WTC11 (cell line): ENCODE results near the gene RLN3. TPM values are rescaled to one million over a fixed set of nuclear protein-coding genes. Genes with fewer than 3 reads are reported as not detected.

Source experiments
- ATAC-seq: fragments of 200-7000 bp; cut with Tn5 transposase; 2 replicates; pipeline ENCODE4 v1.10.0; 2021; ENCODE audit warnings: mild to moderate bottlenecking, moderate library complexity
- CTCF ChIA-PET: fragments of 300-600 bp; sonication (Branson Sonifier 250); formaldehyde crosslinking; loops from one replicate; lab custom pipeline; 2021; ENCODE audit warnings: antibody characterized with exemption; lab: Charles Lee
- POLR2A ChIA-PET: fragments of 350-600 bp; sonication (Branson Sonifier 250); formaldehyde crosslinking; loops from one replicate; lab custom pipeline; 2021; ENCODE audit warnings: antibody characterized with exemption; lab: Charles Lee
- DNase-seq: peaks from one replicate; pipeline ENCODE4 v3.0.0; 2021; ENCODE audit warnings: low spot score
- H3K27ac Mint-ChIP-seq: 2 replicates; pipeline ENCODE4 v1.8.0; 2021; ENCODE audit warnings: mixed read lengths
- H3K27me3 Mint-ChIP-seq: 2 replicates; pipeline ENCODE4 v1.8.0; 2021; ENCODE audit warnings: low read depth, mild to moderate bottlenecking, moderate library complexity, mixed read lengths
- H3K36me3 Mint-ChIP-seq: 2 replicates; pipeline ENCODE4 v1.8.0; 2021; ENCODE audit warnings: mixed read lengths
- H3K4me1 Mint-ChIP-seq: 2 replicates; pipeline ENCODE4 v1.8.0; 2022; ENCODE audit warnings: mixed read lengths
- H3K4me3 Mint-ChIP-seq: 2 replicates; pipeline ENCODE4 v1.8.0; 2021; ENCODE audit warnings: mild to moderate bottlenecking, moderate library complexity, mixed read lengths
- H3K9me3 Mint-ChIP-seq: 2 replicates; pipeline ENCODE4 v1.8.0; 2021; ENCODE audit warnings: mixed read lengths
- ELF4 ChIP-seq: sonication (generic); formaldehyde crosslinking; IDR thresholded peaks from 2 replicates; pipeline ENCODE4 v1.8.1; 2022; ENCODE audit warnings: low read depth, mild to moderate bottlenecking, moderate library complexity, missing genetic modification reagents
- ESRRA ChIP-seq: sonication (generic); formaldehyde crosslinking; IDR thresholded peaks from 2 replicates; pipeline ENCODE4 v1.8.1; 2022; ENCODE audit warnings: mild to moderate bottlenecking, missing genetic modification reagents, borderline replicate concordance
- FOXJ3 ChIP-seq: sonication (generic); formaldehyde crosslinking; IDR thresholded peaks from 2 replicates; pipeline ENCODE4 v1.9.0; 2021; ENCODE audit warnings: missing genetic modification reagents, mild to moderate bottlenecking, borderline replicate concordance
- FOXP1 ChIP-seq: sonication (generic); formaldehyde crosslinking; IDR thresholded peaks from 2 replicates; pipeline ENCODE4 v1.8.0; 2022; ENCODE audit warnings: missing genetic modification reagents, mild to moderate bottlenecking, moderate library complexity, borderline replicate concordance
- GTF2I ChIP-seq: fragments of 250-450 bp; sonication (Bioruptor Pico); conservative IDR thresholded peaks from 2 replicates; pipeline ENCODE4 v1.4.0; 2021; ENCODE audit warnings: mild to moderate bottlenecking
- KAT7 ChIP-seq: sonication (generic); formaldehyde crosslinking; IDR thresholded peaks from 2 replicates; pipeline ENCODE4 v1.8.1; 2023; ENCODE audit warnings: missing genetic modification reagents, mild to moderate bottlenecking, borderline replicate concordance
- NFYB ChIP-seq: sonication (generic); formaldehyde crosslinking; conservative IDR thresholded peaks from 2 replicates; pipeline ENCODE4 v1.8.0; 2022; ENCODE audit warnings: low read depth, missing genetic modification reagents
- RORB ChIP-seq: fragments of 250-450 bp; sonication (Bioruptor Pico); IDR thresholded peaks from 2 replicates; pipeline ENCODE4 v1.9.0; 2021; ENCODE audit warnings: mild to moderate bottlenecking
- ZNF219 ChIP-seq: sonication (generic); formaldehyde crosslinking; IDR thresholded peaks from 2 replicates; pipeline ENCODE4 v1.8.0; 2023; ENCODE audit warnings: missing genetic modification reagents, mild to moderate bottlenecking, borderline replicate concordance
- ZNF317 ChIP-seq: sonication (generic); formaldehyde crosslinking; IDR thresholded peaks from 2 replicates; pipeline ENCODE4 v1.8.1; 2023; ENCODE audit warnings: low read depth, mild to moderate bottlenecking, moderate library complexity, missing genetic modification reagents, borderline replicate concordance
- ZNF396 ChIP-seq: fragments of 250-450 bp; sonication (Bioruptor Pico); IDR thresholded peaks from 2 replicates; pipeline ENCODE4 v1.8.0; 2021; ENCODE audit warnings: mild to moderate bottlenecking, moderate library complexity, borderline replicate concordance
- total RNA-seq: library from RNA; stranded (reverse); gene quantifications from 3 replicates; pipeline ENCODE4 v1.2.3, GENCODE V29; 2021
- TF ChIP-seq, protein P1 (sequence below): sonication (generic); formaldehyde crosslinking; IDR thresholded peaks from 2 replicates; pipeline ENCODE4 v1.8.0; 2022; ENCODE audit warnings: missing genetic modification reagents
- TF ChIP-seq, protein P2 (sequence below): sonication (generic); formaldehyde crosslinking; IDR thresholded peaks from 2 replicates; pipeline ENCODE4 v1.8.1; 2023; ENCODE audit warnings: mild to moderate bottlenecking, missing genetic modification reagents, moderate library complexity
- TF ChIP-seq, protein P3 (sequence below): sonication (generic); formaldehyde crosslinking; IDR thresholded peaks from 2 replicates; pipeline ENCODE4 v1.8.1; 2023; ENCODE audit warnings: mild to moderate bottlenecking, missing genetic modification reagents, moderate library complexity
- TF ChIP-seq, protein P4 (sequence below): sonication (generic); formaldehyde crosslinking; IDR thresholded peaks from 2 replicates; pipeline ENCODE4 v1.8.1; 2022; ENCODE audit warnings: missing genetic modification reagents, borderline replicate concordance
- TF ChIP-seq, protein P5 (sequence below): fragments of 250-450 bp; sonication (Bioruptor Pico); IDR thresholded peaks from 2 replicates; pipeline ENCODE4 v1.8.0; 2021; ENCODE audit warnings: mild to moderate bottlenecking
- TF ChIP-seq, protein P6 (sequence below): sonication (generic); formaldehyde crosslinking; IDR thresholded peaks from 2 replicates; pipeline ENCODE4 v1.8.0; 2023; ENCODE audit warnings: missing genetic modification reagents, mild to moderate bottlenecking, borderline replicate concordance
- TF ChIP-seq, protein P7 (sequence below): sonication (generic); formaldehyde crosslinking; IDR thresholded peaks from 2 replicates; pipeline ENCODE4 v1.8.0; 2023; ENCODE audit warnings: missing genetic modification reagents

Gene RLN3
- total RNA-seq, 1 experiment from 2014 or later: not detected

DNA sequence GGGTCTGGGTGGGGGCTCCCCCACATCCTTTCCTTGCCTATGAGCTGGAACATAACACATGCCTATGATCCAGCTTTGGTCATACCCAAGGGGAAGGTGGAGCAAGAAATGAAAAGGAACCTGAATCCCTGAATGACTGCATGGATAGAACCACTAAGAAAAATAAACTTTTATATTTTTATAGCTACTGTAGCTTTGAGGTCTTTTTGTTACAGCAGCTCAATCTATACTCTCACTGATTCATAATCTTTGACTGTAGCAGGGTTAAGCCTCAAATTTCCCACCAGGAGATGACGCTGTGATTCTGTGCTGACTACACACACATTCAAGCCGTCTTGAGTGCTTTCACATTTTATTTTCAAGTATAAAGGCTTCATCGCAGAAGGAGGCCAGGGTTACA lies 25.1 kb downstream of the RLN3 start:
- Mint-ChIP-seq H3K9me3 (no peaks in the 10 kb centered on the region), H3K27ac (no peak overlapping the region)
- POLR2A ChIA-PET: no interaction called here
- TF ChIP-seq, protein P1, sequence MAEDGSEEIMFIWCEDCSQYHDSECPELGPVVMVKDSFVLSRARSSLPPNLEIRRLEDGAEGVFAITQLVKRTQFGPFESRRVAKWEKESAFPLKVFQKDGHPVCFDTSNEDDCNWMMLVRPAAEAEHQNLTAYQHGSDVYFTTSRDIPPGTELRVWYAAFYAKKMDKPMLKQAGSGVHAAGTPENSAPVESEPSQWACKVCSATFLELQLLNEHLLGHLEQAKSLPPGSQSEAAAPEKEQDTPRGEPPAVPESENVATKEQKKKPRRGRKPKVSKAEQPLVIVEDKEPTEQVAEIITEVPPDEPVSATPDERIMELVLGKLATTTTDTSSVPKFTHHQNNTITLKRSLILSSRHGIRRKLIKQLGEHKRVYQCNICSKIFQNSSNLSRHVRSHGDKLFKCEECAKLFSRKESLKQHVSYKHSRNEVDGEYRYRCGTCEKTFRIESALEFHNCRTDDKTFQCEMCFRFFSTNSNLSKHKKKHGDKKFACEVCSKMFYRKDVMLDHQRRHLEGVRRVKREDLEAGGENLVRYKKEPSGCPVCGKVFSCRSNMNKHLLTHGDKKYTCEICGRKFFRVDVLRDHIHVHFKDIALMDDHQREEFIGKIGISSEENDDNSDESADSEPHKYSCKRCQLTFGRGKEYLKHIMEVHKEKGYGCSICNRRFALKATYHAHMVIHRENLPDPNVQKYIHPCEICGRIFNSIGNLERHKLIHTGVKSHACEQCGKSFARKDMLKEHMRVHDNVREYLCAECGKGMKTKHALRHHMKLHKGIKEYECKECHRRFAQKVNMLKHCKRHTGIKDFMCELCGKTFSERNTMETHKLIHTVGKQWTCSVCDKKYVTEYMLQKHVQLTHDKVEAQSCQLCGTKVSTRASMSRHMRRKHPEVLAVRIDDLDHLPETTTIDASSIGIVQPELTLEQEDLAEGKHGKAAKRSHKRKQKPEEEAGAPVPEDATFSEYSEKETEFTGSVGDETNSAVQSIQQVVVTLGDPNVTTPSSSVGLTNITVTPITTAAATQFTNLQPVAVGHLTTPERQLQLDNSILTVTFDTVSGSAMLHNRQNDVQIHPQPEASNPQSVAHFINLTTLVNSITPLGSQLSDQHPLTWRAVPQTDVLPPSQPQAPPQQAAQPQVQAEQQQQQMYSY (CRISPR knock-in tag): no peak
- TF ChIP-seq, protein P2, sequence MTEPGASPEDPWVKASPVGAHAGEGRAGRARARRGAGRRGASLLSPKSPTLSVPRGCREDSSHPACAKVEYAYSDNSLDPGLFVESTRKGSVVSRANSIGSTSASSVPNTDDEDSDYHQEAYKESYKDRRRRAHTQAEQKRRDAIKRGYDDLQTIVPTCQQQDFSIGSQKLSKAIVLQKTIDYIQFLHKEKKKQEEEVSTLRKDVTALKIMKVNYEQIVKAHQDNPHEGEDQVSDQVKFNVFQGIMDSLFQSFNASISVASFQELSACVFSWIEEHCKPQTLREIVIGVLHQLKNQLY (CRISPR knock-in tag): no peak
- TF ChIP-seq KAT7 (CRISPR knock-in tag) (no peak), FOXJ3 (CRISPR knock-in tag) (no peak), ZNF219 (no peak), RORB (CRISPR knock-in tag) (no peak)
- TF ChIP-seq, protein P3, sequence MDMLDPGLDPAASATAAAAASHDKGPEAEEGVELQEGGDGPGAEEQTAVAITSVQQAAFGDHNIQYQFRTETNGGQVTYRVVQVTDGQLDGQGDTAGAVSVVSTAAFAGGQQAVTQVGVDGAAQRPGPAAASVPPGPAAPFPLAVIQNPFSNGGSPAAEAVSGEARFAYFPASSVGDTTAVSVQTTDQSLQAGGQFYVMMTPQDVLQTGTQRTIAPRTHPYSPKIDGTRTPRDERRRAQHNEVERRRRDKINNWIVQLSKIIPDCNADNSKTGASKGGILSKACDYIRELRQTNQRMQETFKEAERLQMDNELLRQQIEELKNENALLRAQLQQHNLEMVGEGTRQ: no peak
- TF ChIP-seq, all 79 proteins: peak for 0
- H3K4me3 Mint-ChIP-seq: no peak overlapping the region
- ATAC-seq: no peak
- CTCF ChIA-PET: interaction anchor here (0.6 to 0.9 kb wide), 2 partner anchors 31 to 67 kb away, joined by 3 to 5 read pairs; no protein-coding TSS in a partner anchor
- H3K27me3 Mint-ChIP-seq: peaks cover 12% of the 10 kb centered on the region
- DNase-seq: no peak
- peaks cover 3% of the 10 kb centered on the region; the same call in 1 of the 2 replicates for H3K4me1 Mint-ChIP-seq
- peaks cover 10% of the 10 kb centered on the region for H3K36me3 Mint-ChIP-seq

DNA sequence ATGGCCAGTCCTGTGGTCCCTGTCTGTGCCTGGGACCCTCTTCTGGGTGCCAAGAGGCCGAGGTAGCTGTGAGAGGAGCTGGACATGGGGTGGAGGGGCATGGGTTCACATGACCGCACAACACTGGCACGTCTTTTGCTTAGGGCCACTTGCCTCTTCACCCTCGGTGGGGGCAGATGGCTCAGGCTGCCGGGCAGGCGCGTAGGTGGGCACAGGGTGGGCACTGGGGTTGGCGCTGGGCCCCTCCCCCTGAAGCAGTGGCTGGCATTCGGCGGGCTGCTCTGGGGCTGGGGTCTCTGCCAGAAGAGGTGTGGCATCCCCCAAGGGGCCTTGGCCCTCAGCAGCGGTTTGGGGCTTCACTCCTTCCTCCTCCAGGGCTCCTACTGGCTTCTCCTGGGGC lies 25.6 kb downstream of the RLN3 start:
- Mint-ChIP-seq H3K27me3 (peaks cover 17% of the 10 kb centered on the region), H3K27ac (no peak overlapping the region), H3K9me3 (no peaks in the 10 kb centered on the region), H3K4me1 (peaks cover 7% of the 10 kb centered on the region), H3K36me3 (peaks cover 10% of the 10 kb centered on the region), H3K4me3 (no peak overlapping the region)
- ChIA-PET POLR2A (no interaction called here), CTCF (interaction anchor here (0.9 to 1.2 kb wide), 2 partner anchors 19 to 31 kb away, joined by 3 to 5 read pairs; partner anchors contain the start of gene MISP3)
- DNase-seq (no peak), ATAC-seq (no peak)
- TF ChIP-seq, protein P4, sequence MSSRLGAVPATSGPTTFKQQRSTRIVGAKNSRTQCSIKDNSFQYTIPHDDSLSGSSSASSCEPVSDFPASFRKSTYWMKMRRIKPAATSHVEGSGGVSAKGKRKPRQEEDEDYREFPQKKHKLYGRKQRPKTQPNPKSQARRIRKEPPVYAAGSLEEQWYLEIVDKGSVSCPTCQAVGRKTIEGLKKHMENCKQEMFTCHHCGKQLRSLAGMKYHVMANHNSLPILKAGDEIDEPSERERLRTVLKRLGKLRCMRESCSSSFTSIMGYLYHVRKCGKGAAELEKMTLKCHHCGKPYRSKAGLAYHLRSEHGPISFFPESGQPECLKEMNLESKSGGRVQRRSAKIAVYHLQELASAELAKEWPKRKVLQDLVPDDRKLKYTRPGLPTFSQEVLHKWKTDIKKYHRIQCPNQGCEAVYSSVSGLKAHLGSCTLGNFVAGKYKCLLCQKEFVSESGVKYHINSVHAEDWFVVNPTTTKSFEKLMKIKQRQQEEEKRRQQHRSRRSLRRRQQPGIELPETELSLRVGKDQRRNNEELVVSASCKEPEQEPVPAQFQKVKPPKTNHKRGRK: no peak
- TF ChIP-seq FOXP1 (CRISPR knock-in tag) (no peak), ZNF396 (CRISPR knock-in tag) (no peak), NFYB (CRISPR knock-in tag) (no peak), GTF2I (CRISPR knock-in tag) (no peak), ELF4 (CRISPR knock-in tag) (no peak), ESRRA (CRISPR knock-in tag) (no peak), ZNF317 (CRISPR knock-in tag) (no peak)
- TF ChIP-seq, protein P5, sequence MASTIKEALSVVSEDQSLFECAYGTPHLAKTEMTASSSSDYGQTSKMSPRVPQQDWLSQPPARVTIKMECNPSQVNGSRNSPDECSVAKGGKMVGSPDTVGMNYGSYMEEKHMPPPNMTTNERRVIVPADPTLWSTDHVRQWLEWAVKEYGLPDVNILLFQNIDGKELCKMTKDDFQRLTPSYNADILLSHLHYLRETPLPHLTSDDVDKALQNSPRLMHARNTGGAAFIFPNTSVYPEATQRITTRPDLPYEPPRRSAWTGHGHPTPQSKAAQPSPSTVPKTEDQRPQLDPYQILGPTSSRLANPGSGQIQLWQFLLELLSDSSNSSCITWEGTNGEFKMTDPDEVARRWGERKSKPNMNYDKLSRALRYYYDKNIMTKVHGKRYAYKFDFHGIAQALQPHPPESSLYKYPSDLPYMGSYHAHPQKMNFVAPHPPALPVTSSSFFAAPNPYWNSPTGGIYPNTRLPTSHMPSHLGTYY (CRISPR knock-in tag): no peak
- TF ChIP-seq, protein P6, sequence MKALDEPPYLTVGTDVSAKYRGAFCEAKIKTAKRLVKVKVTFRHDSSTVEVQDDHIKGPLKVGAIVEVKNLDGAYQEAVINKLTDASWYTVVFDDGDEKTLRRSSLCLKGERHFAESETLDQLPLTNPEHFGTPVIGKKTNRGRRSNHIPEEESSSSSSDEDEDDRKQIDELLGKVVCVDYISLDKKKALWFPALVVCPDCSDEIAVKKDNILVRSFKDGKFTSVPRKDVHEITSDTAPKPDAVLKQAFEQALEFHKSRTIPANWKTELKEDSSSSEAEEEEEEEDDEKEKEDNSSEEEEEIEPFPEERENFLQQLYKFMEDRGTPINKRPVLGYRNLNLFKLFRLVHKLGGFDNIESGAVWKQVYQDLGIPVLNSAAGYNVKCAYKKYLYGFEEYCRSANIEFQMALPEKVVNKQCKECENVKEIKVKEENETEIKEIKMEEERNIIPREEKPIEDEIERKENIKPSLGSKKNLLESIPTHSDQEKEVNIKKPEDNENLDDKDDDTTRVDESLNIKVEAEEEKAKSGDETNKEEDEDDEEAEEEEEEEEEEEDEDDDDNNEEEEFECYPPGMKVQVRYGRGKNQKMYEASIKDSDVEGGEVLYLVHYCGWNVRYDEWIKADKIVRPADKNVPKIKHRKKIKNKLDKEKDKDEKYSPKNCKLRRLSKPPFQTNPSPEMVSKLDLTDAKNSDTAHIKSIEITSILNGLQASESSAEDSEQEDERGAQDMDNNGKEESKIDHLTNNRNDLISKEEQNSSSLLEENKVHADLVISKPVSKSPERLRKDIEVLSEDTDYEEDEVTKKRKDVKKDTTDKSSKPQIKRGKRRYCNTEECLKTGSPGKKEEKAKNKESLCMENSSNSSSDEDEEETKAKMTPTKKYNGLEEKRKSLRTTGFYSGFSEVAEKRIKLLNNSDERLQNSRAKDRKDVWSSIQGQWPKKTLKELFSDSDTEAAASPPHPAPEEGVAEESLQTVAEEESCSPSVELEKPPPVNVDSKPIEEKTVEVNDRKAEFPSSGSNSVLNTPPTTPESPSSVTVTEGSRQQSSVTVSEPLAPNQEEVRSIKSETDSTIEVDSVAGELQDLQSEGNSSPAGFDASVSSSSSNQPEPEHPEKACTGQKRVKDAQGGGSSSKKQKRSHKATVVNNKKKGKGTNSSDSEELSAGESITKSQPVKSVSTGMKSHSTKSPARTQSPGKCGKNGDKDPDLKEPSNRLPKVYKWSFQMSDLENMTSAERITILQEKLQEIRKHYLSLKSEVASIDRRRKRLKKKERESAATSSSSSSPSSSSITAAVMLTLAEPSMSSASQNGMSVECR (CRISPR knock-in tag): no peak
- TF ChIP-seq, protein P7, sequence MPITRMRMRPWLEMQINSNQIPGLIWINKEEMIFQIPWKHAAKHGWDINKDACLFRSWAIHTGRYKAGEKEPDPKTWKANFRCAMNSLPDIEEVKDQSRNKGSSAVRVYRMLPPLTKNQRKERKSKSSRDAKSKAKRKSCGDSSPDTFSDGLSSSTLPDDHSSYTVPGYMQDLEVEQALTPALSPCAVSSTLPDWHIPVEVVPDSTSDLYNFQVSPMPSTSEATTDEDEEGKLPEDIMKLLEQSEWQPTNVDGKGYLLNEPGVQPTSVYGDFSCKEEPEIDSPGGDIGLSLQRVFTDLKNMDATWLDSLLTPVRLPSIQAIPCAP (CRISPR knock-in tag): no peak
